ENCODE results near the gene NRDE2.
"Not testable (repeated sequence)": the region's sequence is repeated elsewhere in the genome, so short reads cannot be mapped to it uniquely, and the experiment has no call there.

Gene NRDE2

GRCh38 chr14:90342327-90342726 is 10.6 kb upstream of the NRDE2 start:
- no peak for FAIRE-seq

- no peak for FAIRE-seq
These were observed 10.0 kb upstream of the NRDE2 start for GRCh38 chr14:90341784-90342183.

GRCh38 chr14:90341232-90341631 is 9.5 kb upstream of the NRDE2 start:
- not testable (repeated sequence) for FAIRE-seq

GRCh38 chr14:90336985-90337384 is 5.2 kb upstream of the NRDE2 start:
- no peak for FAIRE-seq

GRCh38 chr14:90336401-90336800 is 4.7 kb upstream of the NRDE2 start:
- no peak for FAIRE-seq

GRCh38 chr14:90332271-90332584 is 487 bp upstream of the NRDE2 start:
- FAIRE-seq, result peak; percentile 79

GRCh38 chr14:90330203-90331196 is 1.2 kb downstream of the NRDE2 start:
- no peak for FAIRE-seq

- FAIRE-seq, result no peak
These were observed 9.8 kb downstream of the NRDE2 start for GRCh38 chr14:90321891-90322290.

- no peak for FAIRE-seq
These were observed 11.9 kb downstream of the NRDE2 start for GRCh38 chr14:90319634-90320541.

- FAIRE-seq, result no peak
These were observed 12.6 kb downstream of the NRDE2 start for GRCh38 chr14:90319173-90319572.

- no peak for FAIRE-seq
These were observed 13.7 kb downstream of the NRDE2 start for GRCh38 chr14:90318016-90318415.

GRCh38 chr14:90317286-90317685 is 14.5 kb downstream of the NRDE2 start:
- FAIRE-seq, result no peak

- no peak for FAIRE-seq
These were observed 23.2 kb downstream of the NRDE2 start for GRCh38 chr14:90308561-90308960.

- peak; percentile 36 for FAIRE-seq
These were observed 26.6 kb downstream of the NRDE2 start for GRCh38 chr14:90305176-90305601.

GRCh38 chr14:90304502-90304901 is 27.2 kb downstream of the NRDE2 start:
- no peak for FAIRE-seq

- FAIRE-seq, result no peak
These were observed 28.3 kb downstream of the NRDE2 start for GRCh38 chr14:90303473-90303872.

GRCh38 chr14:90302529-90303303 is 29.0 kb downstream of the NRDE2 start:
- no peak for FAIRE-seq

- FAIRE-seq, result peak; percentile 99
These were observed 30.1 kb downstream of the NRDE2 start for GRCh38 chr14:90301668-90302090.

- FAIRE-seq, result no peak
These were observed 30.6 kb downstream of the NRDE2 start for GRCh38 chr14:90301122-90301521.

GRCh38 chr14:90300611-90301047 is 31.1 kb downstream of the NRDE2 start:
- FAIRE-seq, result no peak

- FAIRE-seq, result no peak
These were observed 32.3 kb downstream of the NRDE2 start for GRCh38 chr14:90299408-90299807.

GRCh38 chr14:90297876-90298629 is 33.7 kb downstream of the NRDE2 start:
- no peak for FAIRE-seq

Measured in islet of Langerhans (tissue), 1 donor.